Measurements from ENCODE around the gene CLN5. TPM values are rescaled to one million over a fixed set of nuclear protein-coding genes. Genes with fewer than 3 reads are reported as not detected.

Gene CLN5
- total RNA-seq, 4 donors from 2014 or later = 6.8 to 20.2 (median 11.2) TPM

GRCh38 chr13:77038907-77039480, 47.1 kb downstream of the CLN5 start:
- peaks cover 0 to 6% (median 0%) of the 10 kb centered on the region in 3 donors for H3K36me3 ChIP-seq
- intact Hi-C loops (cut with DNase I) = no loop called here
- no peaks in the 10 kb centered on the region for H3K9me3 ChIP-seq
- 68 to 75% methylated on average over 5 of the region's 5 CpGs for WGBS, 2 donors
- TF ChIP-seq POLR2A (IDR thresholded peaks at IDR 0.05) (no peak), CTCF (IDR thresholded peaks at IDR 0.05) (no peak)
- H3K27ac ChIP-seq = no peak overlapping the region
- no peak overlapping the region for H3K4me3 ChIP-seq
- no peaks in the 10 kb centered on the region for H3K27me3 ChIP-seq
- H3K4me1 ChIP-seq = no peaks in the 10 kb centered on the region
- no peak for DNase-seq

- intact Hi-C loops (cut with DNase I) = no loop called here
- no peaks in the 10 kb centered on the region for H3K27me3 ChIP-seq
- WGBS, 2 donors = 84 to 86% methylated on average over 7 of the region's 7 CpGs
These were observed 48.2 kb downstream of the CLN5 start for GRCh38 chr13:77040076-77040475.

GRCh38 chr13:77040835-77041234, 49.0 kb downstream of the CLN5 start:
- H3K4me3 ChIP-seq = no peak overlapping the region
- no peaks in the 10 kb centered on the region for H3K4me1 ChIP-seq
- 78 to 79% methylated on average over 8 to 9 of the region's 9 CpGs for WGBS, 2 donors
- H3K27me3 ChIP-seq = no peaks in the 10 kb centered on the region
- TF ChIP-seq POLR2A (IDR thresholded peaks at IDR 0.05) = no peak
- TF ChIP-seq CTCF (IDR thresholded peaks at IDR 0.05) = no peak
- intact Hi-C loops (cut with DNase I) = no loop called here
- no peak for DNase-seq
- no peaks in the 10 kb centered on the region for H3K9me3 ChIP-seq
- H3K27ac ChIP-seq = no peak overlapping the region
- H3K36me3 ChIP-seq = peaks cover 0 to 25% (median 5%) of the 10 kb centered on the region in 3 donors

More at GRCh38 chr13:77040076-77040475, 48.2 kb downstream of the CLN5 start:
- Histone ChIP-seq H3K36me3 (peaks cover 0 to 17% (median 2%) of the 10 kb centered on the region in 3 donors), H3K4me3 (no peak overlapping the region), H3K9me3 (no peaks in the 10 kb centered on the region), H3K27ac (no peak overlapping the region), H3K4me1 (no peaks in the 10 kb centered on the region)
- DNase-seq = no peak
- TF ChIP-seq CTCF (IDR thresholded peaks at IDR 0.05) = no peak
- TF ChIP-seq POLR2A (IDR thresholded peaks at IDR 0.05) = no peak

- H3K4me3 ChIP-seq = no peak overlapping the region
- no peak for DNase-seq
- intact Hi-C loops (cut with DNase I) = no loop called here
- no peaks in the 10 kb centered on the region for H3K9me3 ChIP-seq
- 73 to 75% methylated on average over 5 of the region's 5 CpGs for WGBS, 2 donors
- H3K36me3 ChIP-seq = peaks cover 0 to 43% (median 5%) of the 10 kb centered on the region in 3 donors
- TF ChIP-seq CTCF (IDR thresholded peaks at IDR 0.05) = no peak
- no peak for TF ChIP-seq POLR2A (IDR thresholded peaks at IDR 0.05)
- no peaks in the 10 kb centered on the region for H3K4me1 ChIP-seq
- H3K27ac ChIP-seq = no peak overlapping the region
- H3K27me3 ChIP-seq = no peaks in the 10 kb centered on the region
These were observed 50.8 kb downstream of the CLN5 start for GRCh38 chr13:77042566-77043177.

GRCh38 chr13:77047649-77048343, 55.9 kb downstream of the CLN5 start:
- Histone ChIP-seq H3K27ac (no peak overlapping the region), H3K36me3 (peaks cover 0 to 94% (median 26%) of the 10 kb centered on the region in 3 donors), H3K4me1 (no peaks in the 10 kb centered on the region), H3K27me3 (no peaks in the 10 kb centered on the region), H3K4me3 (no peak overlapping the region), H3K9me3 (no peaks in the 10 kb centered on the region)
- 91 to 95% methylated on average over 8 of the region's 8 CpGs for WGBS, 2 donors
- intact Hi-C loops (cut with DNase I) = no loop called here
- no peak for TF ChIP-seq POLR2A (IDR thresholded peaks at IDR 0.05)
- no peak for TF ChIP-seq CTCF (IDR thresholded peaks at IDR 0.05)
- no peak for DNase-seq

Data from esophagus squamous epithelium (tissue), 5 donors.